H9 (cell line): ENCODE measurements around the gene PPP1R18. TPM values are rescaled to one million over a fixed set of nuclear protein-coding genes. Genes with fewer than 3 reads are reported as not detected.

Source experiments
- DNase-seq: peaks from one replicate; pipeline ENCODE4 v3.0.0-alpha.2; 2017
- H2AFZ ChIP-seq: one replicate; pipeline ENCODE4 v1.6.1; 2013; ENCODE audit warnings: mild to moderate bottlenecking, low read length, control low read depth, moderate library complexity
- H2AK5ac ChIP-seq: 2 replicates; pipeline ENCODE4 v1.6.1; 2013; ENCODE audit warnings: low read length, control low read depth, mixed read lengths; ENCODE audit not compliant: insufficient read length
- H2BK120ac ChIP-seq: one replicate; pipeline ENCODE4 v1.6.1; 2013; ENCODE audit warnings: low read depth, mild to moderate bottlenecking, low read length, control low read depth, inconsistent platforms; ENCODE audit not compliant: poor library complexity, severe bottlenecking
- H2BK12ac ChIP-seq: 2 replicates; pipeline ENCODE4 v1.6.1; 2013; ENCODE audit warnings: low read length, control low read depth, mixed read lengths, low read depth; ENCODE audit not compliant: insufficient read length
- H2BK15ac ChIP-seq: 2 replicates; pipeline ENCODE4 v1.6.1; 2013; ENCODE audit warnings: low read depth, low read length, control low read depth
- H2BK20ac ChIP-seq: one replicate; pipeline ENCODE4 v1.6.1; 2013; ENCODE audit warnings: low read depth, mild to moderate bottlenecking, low read length, control low read depth, inconsistent platforms; ENCODE audit not compliant: poor library complexity, severe bottlenecking
- H2BK5ac ChIP-seq: 2 replicates; pipeline ENCODE4 v1.6.1; 2013; ENCODE audit warnings: low read length, control low read depth, mixed read lengths; ENCODE audit not compliant: insufficient read length
- H3K14ac ChIP-seq: 2 replicates; pipeline ENCODE4 v1.6.1; 2013; ENCODE audit warnings: low read length, control low read depth; ENCODE audit not compliant: insufficient read depth
- H3K18ac ChIP-seq: 2 replicates; pipeline ENCODE4 v1.6.1; 2013; ENCODE audit warnings: low read depth, mild to moderate bottlenecking, mixed read lengths, low read length, control low read depth; ENCODE audit not compliant: insufficient read length
- H3K23ac ChIP-seq: 2 replicates; pipeline ENCODE4 v1.6.1; 2013; ENCODE audit warnings: low read length, control low read depth, mixed read lengths, low read depth; ENCODE audit not compliant: insufficient read length
- H3K23me2 ChIP-seq: 2 replicates; pipeline ENCODE4 v1.6.1; 2013; ENCODE audit warnings: low read depth, mild to moderate bottlenecking, mixed read lengths, low read length, control low read depth; ENCODE audit not compliant: insufficient read length, poor library complexity, severe bottlenecking
- H3K27ac ChIP-seq: 2 replicates; pipeline ENCODE4 v1.5.1; 2013; ENCODE audit warnings: low read length, control low read depth, mixed read lengths, low read depth; ENCODE audit not compliant: insufficient read length
- H3K27me3 ChIP-seq: 2 replicates; pipeline ENCODE4 v1.6.1; 2013; ENCODE audit warnings: low read length, control low read depth, inconsistent platforms; ENCODE audit not compliant: insufficient read depth
- H3K4ac ChIP-seq: 2 replicates; pipeline ENCODE4 v1.6.1; 2013; ENCODE audit warnings: low read depth, mild to moderate bottlenecking, control low read depth, inconsistent platforms, low read length, moderate library complexity
- H3K4me1 ChIP-seq: 2 replicates; pipeline ENCODE4 v1.6.1; 2013; ENCODE audit warnings: low read length, control low read depth, inconsistent platforms; ENCODE audit not compliant: insufficient read depth
- H3K4me2 ChIP-seq: 2 replicates; pipeline ENCODE4 v1.6.1; 2013; ENCODE audit warnings: low read length, control low read depth, mixed read lengths; ENCODE audit not compliant: insufficient read length, insufficient read depth
- H3K56ac ChIP-seq: 2 replicates; pipeline ENCODE4 v1.6.1; 2013; ENCODE audit warnings: low read depth, mild to moderate bottlenecking, mixed read lengths, low read length, control low read depth; ENCODE audit not compliant: insufficient read length
- H3K79me1 ChIP-seq: 2 replicates; pipeline ENCODE4 v1.6.1; 2013; ENCODE audit warnings: low read depth, mild to moderate bottlenecking, moderate library complexity, low read length, control low read depth, inconsistent platforms; ENCODE audit not compliant: insufficient read depth, poor library complexity, severe bottlenecking
- H3K79me2 ChIP-seq: 2 replicates; pipeline ENCODE4 v1.6.1; 2013; ENCODE audit warnings: low read length, control low read depth, inconsistent platforms; ENCODE audit not compliant: insufficient read depth
- H3K9ac ChIP-seq: 2 replicates; pipeline ENCODE4 v1.6.1; 2013; ENCODE audit warnings: low read length, control low read depth, mixed read lengths; ENCODE audit not compliant: insufficient read length; ENCODE audit errors: extremely low read depth
- H3K9me3 ChIP-seq: one replicate; pipeline ENCODE4 v1.6.1; 2013; ENCODE audit warnings: low read depth, low read length, inconsistent platforms; ENCODE audit not compliant: control insufficient read depth
- H3T11ph ChIP-seq: one replicate; pipeline ENCODE4 v1.6.1; 2013; ENCODE audit warnings: mild to moderate bottlenecking, low read length, control low read depth, inconsistent platforms
- H4K20me1 ChIP-seq: one replicate; pipeline ENCODE4 v1.6.1; 2013; ENCODE audit not compliant: control insufficient read depth, insufficient read length, insufficient read depth
- H4K5ac ChIP-seq: 2 replicates; pipeline ENCODE4 v1.6.1; 2013; ENCODE audit warnings: low read depth, mild to moderate bottlenecking, mixed read lengths, low read length, control low read depth; ENCODE audit not compliant: insufficient read length
- H4K8ac ChIP-seq: replicated peaks from 2 replicates; pipeline ENCODE4 v1.6.1; 2013; ENCODE audit warnings: low read length, control low read depth, mixed read lengths, low read depth; ENCODE audit not compliant: insufficient read length
- H4K91ac ChIP-seq: 2 replicates; pipeline ENCODE4 v1.6.1; 2013; ENCODE audit warnings: low read depth, mild to moderate bottlenecking, moderate library complexity, mixed read lengths, low read length, control low read depth; ENCODE audit not compliant: insufficient read length
- H3K27ac Mint-ChIP-seq, 3 experiments: 2 replicates in 2 of 3; 3 replicates in 1 of 3; pipeline ENCODE4 v1.8.0; 2020 to 2021; ENCODE audit warnings: mixed read lengths in 3 of 3, mild to moderate bottlenecking in 1 of 3, moderate library complexity in 1 of 3
- H3K27me3 Mint-ChIP-seq: 2 replicates; pipeline ENCODE4 v1.8.0; 2021; ENCODE audit warnings: low read depth, mild to moderate bottlenecking, moderate library complexity, mixed read lengths
- H3K36me3 Mint-ChIP-seq, 3 experiments: 2 replicates in 2 of 3; 3 replicates in 1 of 3; pipeline ENCODE4 v1.8.0; 2020 to 2021; ENCODE audit warnings: low read depth in 3 of 3, mixed read lengths in 3 of 3; ENCODE audit not compliant: insufficient read depth in 1 of 3
- H3K4me1 Mint-ChIP-seq, 2 experiments: 2 replicates each; pipeline ENCODE4 v1.8.0; 2020; ENCODE audit warnings: mixed read lengths in 2 of 2
- H3K4me3 Mint-ChIP-seq, 2 experiments: 2 replicates in 1 of 2; 3 replicates in 1 of 2; pipeline ENCODE4 v1.8.0; 2020 to 2021; ENCODE audit warnings: mild to moderate bottlenecking in 2 of 2, mixed read lengths in 2 of 2, moderate library complexity in 1 of 2
- H3K9me3 Mint-ChIP-seq, 2 experiments: 2 replicates in 1 of 2; 3 replicates in 1 of 2; pipeline ENCODE4 v1.8.0; 2020; ENCODE audit warnings: mild to moderate bottlenecking in 2 of 2, mixed read lengths in 2 of 2, moderate library complexity in 1 of 2
- WGBS: extraction: QIAGEN DNeasy Blood & Tissue Kit; methylation state at CpG from one replicate; pipeline ENCODE4 v1.1.7; 2013; ENCODE audit warnings: missing lambda C conversion rate, low lambda C conversion rate, mixed read lengths; ENCODE audit not compliant: insufficient read length; ENCODE audit errors: extremely low coverage; 5-methylcytosine and 5-hydroxymethylcytosine counted together
- long read RNA-seq: library from polyadenylated mRNA; unstranded; transcript quantifications from one replicate; pipeline ENCODE4 v2.0.0, GENCODE V29; 2020
- total RNA-seq: library from RNA; stranded (reverse); gene quantifications from 2 replicates; pipeline ENCODE4 v1.2.1, GENCODE V29; 2021
- TF ChIP-seq, protein P1 (sequence below): fragments of 200-600 bp; sonication (generic); conservative IDR thresholded peaks from 3 replicates; pipeline ENCODE4 v1.8.0; 2021; ENCODE audit warnings: antibody characterized with exemption, mild to moderate bottlenecking

Gene PPP1R18, protein sequence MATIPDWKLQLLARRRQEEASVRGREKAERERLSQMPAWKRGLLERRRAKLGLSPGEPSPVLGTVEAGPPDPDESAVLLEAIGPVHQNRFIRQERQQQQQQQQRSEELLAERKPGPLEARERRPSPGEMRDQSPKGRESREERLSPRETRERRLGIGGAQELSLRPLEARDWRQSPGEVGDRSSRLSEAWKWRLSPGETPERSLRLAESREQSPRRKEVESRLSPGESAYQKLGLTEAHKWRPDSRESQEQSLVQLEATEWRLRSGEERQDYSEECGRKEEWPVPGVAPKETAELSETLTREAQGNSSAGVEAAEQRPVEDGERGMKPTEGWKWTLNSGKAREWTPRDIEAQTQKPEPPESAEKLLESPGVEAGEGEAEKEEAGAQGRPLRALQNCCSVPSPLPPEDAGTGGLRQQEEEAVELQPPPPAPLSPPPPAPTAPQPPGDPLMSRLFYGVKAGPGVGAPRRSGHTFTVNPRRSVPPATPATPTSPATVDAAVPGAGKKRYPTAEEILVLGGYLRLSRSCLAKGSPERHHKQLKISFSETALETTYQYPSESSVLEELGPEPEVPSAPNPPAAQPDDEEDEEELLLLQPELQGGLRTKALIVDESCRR
- total RNA-seq = 26.4 and 28.0 TPM in 2 replicates
- long read RNA-seq, partial matches to known transcripts = 1 of 5 reads
- long read RNA-seq, other reads (novel, unspliced or antisense) = 0 of 5 reads

DNA sequence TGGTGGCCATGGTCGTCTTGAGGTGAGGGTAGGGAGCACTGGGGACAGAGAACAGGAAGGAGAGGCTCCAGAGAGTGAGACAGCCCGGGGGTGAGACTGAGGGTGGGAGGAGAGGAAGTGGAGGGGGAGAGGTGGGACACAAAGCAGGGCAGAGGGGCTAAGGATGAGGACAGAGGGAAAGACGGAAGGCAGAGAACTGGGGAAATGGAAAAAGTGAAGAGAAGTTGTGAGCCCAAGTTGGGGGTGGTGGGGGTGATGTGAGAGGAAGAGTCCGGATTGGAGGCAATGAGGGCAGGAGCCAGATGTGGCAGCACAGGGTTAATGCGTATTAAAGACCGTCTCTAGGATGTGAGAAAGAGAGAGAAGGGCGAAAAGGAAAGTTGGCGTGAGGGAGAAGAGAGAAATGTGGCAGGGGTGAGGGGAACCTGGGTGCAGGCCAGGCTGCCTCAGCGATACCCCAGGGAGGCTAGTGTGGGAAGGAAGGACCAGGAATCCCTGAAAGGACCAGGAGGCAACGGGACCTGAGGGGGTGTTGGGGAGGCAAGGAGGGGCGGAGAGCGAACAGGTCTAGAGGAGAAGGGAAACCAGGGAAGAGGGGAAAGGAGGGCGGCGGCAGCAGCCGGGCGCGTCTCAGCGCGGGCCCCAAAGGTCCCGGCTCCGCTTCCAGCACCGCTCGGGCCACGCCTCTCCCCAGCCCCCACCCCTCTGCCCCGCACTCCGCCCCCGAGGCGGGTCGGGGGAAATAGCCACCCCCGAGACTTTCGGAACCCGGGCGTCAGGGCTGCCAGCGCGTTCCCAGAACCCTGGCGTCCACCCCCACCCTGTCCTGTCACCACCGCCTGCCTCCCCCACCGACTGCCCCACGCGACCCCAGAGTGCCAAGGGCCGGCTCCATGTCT, at the start of gene PPP1R18:
TSS of gene PPP1R18 (minus strand) at position 637 of the 899 bp plus-strand sequence. CDS start at position 10, 627 bp downstream.
- Histone ChIP-seq H3K79me1 (no peaks in the 10 kb centered on the region), H4K5ac (no peak within 1 kb of the TSS), H3K27ac (no peak within 1 kb of the TSS), H4K20me1 (no peaks in the 10 kb centered on the region), H3K23me2 (peaks cover 33% of the 10 kb centered on the region), H3K9ac (peak within 1 kb of the TSS; percentile 35), H2BK5ac (no peak within 1 kb of the TSS), H3K79me2 (peaks cover 2% of the 10 kb centered on the region; the same call in 1 of the 2 replicates), H3K9me3 (no peaks in the 10 kb centered on the region), H2BK120ac (no peak within 1 kb of the TSS), H2BK15ac (no peak within 1 kb of the TSS), H2AFZ (no peak within 1 kb of the TSS), H2BK20ac (no peak within 1 kb of the TSS), H3T11ph (no peak within 1 kb of the TSS), H3K4me1 (peaks cover 17% of the 10 kb centered on the region; the same call in 1 of the 2 replicates), H2BK12ac (no peak within 1 kb of the TSS), H3K56ac (no peak within 1 kb of the TSS), H4K8ac (no peak within 1 kb of the TSS), H3K18ac (no peak within 1 kb of the TSS), H3K23ac (no peak within 1 kb of the TSS), H2AK5ac (no peak within 1 kb of the TSS), H3K14ac (no peak within 1 kb of the TSS), H3K4me2 (peak within 1 kb of the TSS; percentile 74), H4K91ac (no peak within 1 kb of the TSS), H3K4ac (no peak within 1 kb of the TSS), H3K27me3 (no peaks in the 10 kb centered on the region)
- DNase-seq = no peak
- Mint-ChIP-seq H3K36me3 (peaks cover 4 to 23% (median 15%) of the 10 kb centered on the region in 3 experiments; a peak in 5 of 7 replicates), H3K4me1 (peaks cover 69 to 71% of the 10 kb centered on the region in 2 experiments), H3K27ac (peak within 1 kb of the TSS; percentile 75 to 90 (median 90)), H3K4me3 (peak within 1 kb of the TSS; percentile 86 to 88), H3K9me3 (no peaks in the 10 kb centered on the region; a peak in 1 of 5 replicates), H3K27me3 (peaks cover 3% of the 10 kb centered on the region; the same call in 1 of the 2 replicates)
- no CpG with 5 or more reads among the region's 41 CpGs for WGBS
- TF ChIP-seq, protein P1, sequence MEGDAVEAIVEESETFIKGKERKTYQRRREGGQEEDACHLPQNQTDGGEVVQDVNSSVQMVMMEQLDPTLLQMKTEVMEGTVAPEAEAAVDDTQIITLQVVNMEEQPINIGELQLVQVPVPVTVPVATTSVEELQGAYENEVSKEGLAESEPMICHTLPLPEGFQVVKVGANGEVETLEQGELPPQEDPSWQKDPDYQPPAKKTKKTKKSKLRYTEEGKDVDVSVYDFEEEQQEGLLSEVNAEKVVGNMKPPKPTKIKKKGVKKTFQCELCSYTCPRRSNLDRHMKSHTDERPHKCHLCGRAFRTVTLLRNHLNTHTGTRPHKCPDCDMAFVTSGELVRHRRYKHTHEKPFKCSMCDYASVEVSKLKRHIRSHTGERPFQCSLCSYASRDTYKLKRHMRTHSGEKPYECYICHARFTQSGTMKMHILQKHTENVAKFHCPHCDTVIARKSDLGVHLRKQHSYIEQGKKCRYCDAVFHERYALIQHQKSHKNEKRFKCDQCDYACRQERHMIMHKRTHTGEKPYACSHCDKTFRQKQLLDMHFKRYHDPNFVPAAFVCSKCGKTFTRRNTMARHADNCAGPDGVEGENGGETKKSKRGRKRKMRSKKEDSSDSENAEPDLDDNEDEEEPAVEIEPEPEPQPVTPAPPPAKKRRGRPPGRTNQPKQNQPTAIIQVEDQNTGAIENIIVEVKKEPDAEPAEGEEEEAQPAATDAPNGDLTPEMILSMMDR = no peak
